HCT116 (cell line): Measurements from ENCODE around the gene SLC6A13. TPM values are rescaled to one million over a fixed set of nuclear protein-coding genes. Genes with fewer than 3 reads are reported as not detected.

Source experiments
- ATAC-seq: fragments of 200-7000 bp; cut with Tn5 transposase; 2 replicates; pipeline ENCODE4 v1.9.1; 2020; ENCODE audit warnings: mild to moderate bottlenecking, moderate library complexity
- BruUV-seq: library from RNA; stranded (reverse); fragments of 400-500 nt; replicated peaks from 2 replicates; lab custom pipeline; 2021; lab: Mats Ljungman, UMichigan
- CTCF ChIA-PET: fragments of 300-600 bp; sonication (Branson Sonifier 250); formaldehyde crosslinking; loops from one replicate; lab custom pipeline; 2021; ENCODE audit warnings: antibody characterized with exemption; lab: Charles Lee
- POLR2A ChIA-PET: fragments of 300-600, 350-600 bp; sonication (Branson Sonifier 250); formaldehyde crosslinking; loops from one replicate; lab custom pipeline; 2021; ENCODE audit warnings: antibody characterized with exemption; lab: Charles Lee
- RAD21 ChIA-PET, 2 experiments: fragments of 300-600 bp; sonication (Branson Sonifier 250); formaldehyde crosslinking; loops; one replicate each; lab custom pipeline; 2023; ENCODE audit warnings: low total read pairs in 2 of 2; ENCODE audit not compliant: uncharacterized antibody in 2 of 2, unreplicated experiment in 2 of 2, low non-redundant PET in 1 of 2; lab: Charles Lee
- DNase-seq: peaks from one replicate; pipeline ENCODE4 v3.0.0-alpha.2; 2010; ENCODE audit warnings: low read depth, low spot score
- H2AFZ ChIP-seq: fragments of 200-600 bp; shearing (Covaris generic), sonication (generic); 2 replicates; pipeline ENCODE4 v1.6.1; 2017; ENCODE audit warnings: low read depth, mixed run types, mixed read lengths, antibody characterized with exemption, low read length; ENCODE audit not compliant: poor library complexity, severe bottlenecking
- H3K27ac ChIP-seq: 2 replicates; pipeline ENCODE4 v1.5.1; 2012; ENCODE audit warnings: low read depth, low read length
- H3K27me3 ChIP-seq: fragments of 200-600 bp; sonication (generic); 2 replicates; pipeline ENCODE4 v1.6.1; 2016; ENCODE audit warnings: mixed run types, low read length, mixed read lengths; ENCODE audit not compliant: insufficient read depth
- H3K36me3 ChIP-seq, 2 experiments: fragments of 200-500 bp in 1 of 2; fragments of 200-600 bp in 1 of 2; sonication (Bioruptor generic) in 1 of 2; sonication (generic) in 1 of 2; 2 replicates each; pipeline versions ENCODE4 v1.5.1 to v1.6.1; 2014 to 2016; ENCODE audit warnings: low read length in 2 of 2, inconsistent platforms in 1 of 2, mixed read lengths in 1 of 2, mixed run types in 1 of 2; ENCODE audit not compliant: insufficient read depth in 2 of 2, control insufficient read depth in 1 of 2
- H3K4me1 ChIP-seq, 2 experiments: fragments of 200-600 bp in 1 of 2; sonication (generic) in 1 of 2; 2 replicates each; pipeline versions ENCODE4 v1.5.1 to v1.6.1; 2012 to 2017; ENCODE audit warnings: low read length in 2 of 2, inconsistent platforms in 1 of 2, mild to moderate bottlenecking in 1 of 2, mixed read lengths in 1 of 2, mixed run types in 1 of 2, moderate library complexity in 1 of 2; ENCODE audit not compliant: insufficient read depth in 2 of 2, control insufficient read depth in 1 of 2
- H3K4me2 ChIP-seq: fragments of 200-600 bp; sonication (generic); 2 replicates; pipeline ENCODE4 v1.6.1; 2017; ENCODE audit warnings: mixed run types, low read length, mixed read lengths
- H3K4me3 ChIP-seq, 2 experiments: fragments of 200-600 bp in 1 of 2; sonication (generic) in 1 of 2; replicated peaks in 1 of 2; 2 replicates each; pipeline ENCODE4 v1.5.1; 2011 to 2016; ENCODE audit warnings: low read length in 2 of 2, control low read depth in 1 of 2, low read depth in 1 of 2, mild to moderate bottlenecking in 1 of 2, mixed read lengths in 1 of 2, mixed run types in 1 of 2
- H3K79me2 ChIP-seq: fragments of 200-600 bp; sonication (generic); 2 replicates; pipeline ENCODE4 v1.6.1; 2017; ENCODE audit warnings: mild to moderate bottlenecking, mixed run types, low read length, moderate library complexity, mixed read lengths; ENCODE audit not compliant: insufficient read depth
- H3K9ac ChIP-seq: fragments of 200-600 bp; sonication (generic); 2 replicates; pipeline ENCODE4 v1.6.1; 2016; ENCODE audit warnings: low read length, mixed read lengths
- H3K9me2 ChIP-seq: fragments of 200-600 bp; sonication (generic), shearing (Covaris generic); 2 replicates; pipeline ENCODE4 v1.6.1; 2017; ENCODE audit warnings: mixed run types, mild to moderate bottlenecking, moderate library complexity; ENCODE audit not compliant: insufficient read depth
- H3K9me3 ChIP-seq, 2 experiments: fragments of 200-500 bp in 1 of 2; fragments of 200-600 bp in 1 of 2; sonication (Bioruptor generic) in 1 of 2; sonication (generic) in 1 of 2; 2 replicates each; pipeline ENCODE4 v1.6.1; 2014 to 2017; ENCODE audit warnings: low read length in 2 of 2, mixed read lengths in 2 of 2, inconsistent platforms in 1 of 2, low read depth in 1 of 2, mild to moderate bottlenecking in 1 of 2, mixed run types in 1 of 2, moderate library complexity in 1 of 2; ENCODE audit not compliant: control insufficient read depth in 1 of 2, insufficient read depth in 1 of 2
- H4K20me1 ChIP-seq: fragments of 200-600 bp; sonication (generic), shearing (Covaris generic); 2 replicates; pipeline ENCODE4 v1.6.1; 2017; ENCODE audit warnings: mixed run types, mild to moderate bottlenecking, moderate library complexity; ENCODE audit not compliant: insufficient read depth
- CBX3 ChIP-seq: IDR thresholded peaks from 2 replicates; pipeline ENCODE4 v1.6.1; 2012; ENCODE audit warnings: low read depth
- EGR1 ChIP-seq: IDR thresholded peaks from 2 replicates; pipeline ENCODE4 v1.6.1; 2012; ENCODE audit warnings: low read depth
- FOSL1 ChIP-seq: IDR thresholded peaks from 2 replicates; pipeline ENCODE4 v1.6.1; 2012; ENCODE audit warnings: low read depth
- POLR2AphosphoS5 ChIP-seq: IDR thresholded peaks from 2 replicates; pipeline ENCODE4 v1.6.1; 2011; ENCODE audit warnings: mild to moderate bottlenecking, low read depth, low read length, moderate library complexity
- SIN3A ChIP-seq: IDR thresholded peaks from 2 replicates; pipeline ENCODE4 v1.6.1; 2012; ENCODE audit warnings: low read depth
- SRF ChIP-seq: IDR thresholded peaks from 2 replicates; pipeline ENCODE4 v1.6.1; 2012; ENCODE audit warnings: low read depth
- TCF7L2 ChIP-seq: IDR thresholded peaks from 2 replicates; pipeline ENCODE4 v1.7.0; 2011; ENCODE audit warnings: borderline replicate concordance, inconsistent platforms; ENCODE audit not compliant: insufficient read depth, insufficient read length; ENCODE audit errors: extremely low read depth
- ZBTB33 ChIP-seq: IDR thresholded peaks from 2 replicates; pipeline ENCODE4 v1.6.1; 2011; ENCODE audit warnings: mild to moderate bottlenecking, low read length, moderate library complexity; ENCODE audit not compliant: insufficient replicate concordance; ENCODE audit errors: extremely low read depth
- ZFX ChIP-seq: fragments of 450-650 bp; IDR thresholded peaks from 2 replicates; pipeline ENCODE4 v1.6.1; 2017
- ZNF274 ChIP-seq: fragments of 200-500 bp; sonication (Bioruptor generic); IDR thresholded peaks from 2 replicates; pipeline ENCODE4 v1.6.1; 2014; ENCODE audit warnings: mild to moderate bottlenecking, low read depth, low read length, inconsistent platforms
- intact Hi-C: fragments of 100-400 bp; cut with micrococcal nuclease; formaldehyde crosslinking; loops from 2 replicates; pipeline ENCODE4 v1.10.0; 2022
- total RNA-seq: library from RNA; stranded (reverse); gene quantifications from one replicate; pipeline ENCODE4 v1.2.1, GENCODE V29; 2021; ENCODE audit not compliant: unreplicated experiment

SLC6A13 gene
- total RNA-seq, 1 experiment from 2014 or later, result 0.39 TPM

DNA sequence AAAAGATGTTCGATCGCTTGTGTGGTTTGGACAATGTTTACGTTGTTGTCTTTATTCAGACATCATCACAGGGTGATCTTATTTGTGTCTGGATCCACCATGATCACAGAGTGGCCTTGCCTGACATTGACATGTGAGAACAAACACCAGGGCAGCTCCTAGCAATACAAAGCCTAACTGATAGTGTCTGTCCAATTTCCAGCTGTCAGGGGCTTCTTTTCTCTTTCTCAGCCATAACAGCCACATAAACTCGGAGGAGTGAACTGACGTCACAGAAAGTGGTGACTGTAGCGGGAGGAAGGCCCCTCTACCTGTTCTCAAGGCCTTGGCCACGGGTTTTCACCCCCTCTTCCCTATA is 5.8 kb upstream of the SLC6A13 start:
- intact Hi-C loops, result no loop called here
- H3K27ac ChIP-seq, result no peak overlapping the region
- DNase-seq, result no peak
- H3K36me3 ChIP-seq, result no peaks in the 10 kb centered on the region
- H4K20me1 ChIP-seq, result no peaks in the 10 kb centered on the region
- no peaks in the 10 kb centered on the region for H3K4me1 ChIP-seq
- no peak for TF ChIP-seq CBX3
- TF ChIP-seq ZNF274, result no peak
- no peak for TF ChIP-seq ZFX
- TF ChIP-seq POLR2AphosphoS5, result no peak
- TF ChIP-seq SRF, result no peak
- TF ChIP-seq TCF7L2, result no peak
- TF ChIP-seq ZBTB33, result no peak
- no peak for TF ChIP-seq FOSL1
- TF ChIP-seq EGR1, result no peak
- no peak for TF ChIP-seq SIN3A
- TF ChIP-seq, all 23 proteins: peak for 0
- no peak overlapping the region for H3K4me2 ChIP-seq
- H3K9me3 ChIP-seq, result no peaks in the 10 kb centered on the region
- no TSS peak for BruUV-seq
- H3K9me2 ChIP-seq, result no peaks in the 10 kb centered on the region
- CTCF ChIA-PET, result no interaction called here
- peaks cover 4% of the 10 kb centered on the region; the same call in 1 of the 2 replicates for H3K27me3 ChIP-seq
- POLR2A ChIA-PET, result no interaction called here
- H3K79me2 ChIP-seq, result no peaks in the 10 kb centered on the region
- H3K9ac ChIP-seq, result no peak overlapping the region
- ATAC-seq, result no peak
- RAD21 ChIA-PET, result no interaction called here
- H3K4me3 ChIP-seq, result no peak overlapping the region
- no peak overlapping the region for H2AFZ ChIP-seq
